GM23338 (cell line): Measurements from ENCODE around the gene CLDN22. TPM values are rescaled to one million over a fixed set of nuclear protein-coding genes. Genes with fewer than 3 reads are reported as not detected.

ENCODE experiments used
- ATAC-seq: fragments of 200-7000 bp; cut with Tn5 transposase; 3 replicates; pipeline ENCODE4 v1.9.1; 2020
- DNase-seq: peaks from one replicate; pipeline ENCODE4 v3.0.0-alpha.2; 2015; ENCODE audit warnings: low spot score
- H2AFZ ChIP-seq: fragments of 200-600 bp; sonication (generic); 2 replicates; pipeline ENCODE4 v1.8.0; 2016; ENCODE audit warnings: antibody characterized with exemption, mild to moderate bottlenecking, moderate library complexity
- H3F3A ChIP-seq: fragments of 200-600 bp; sonication (generic); replicated peaks from 2 replicates; pipeline ENCODE4 v1.8.0; 2017; ENCODE audit warnings: antibody characterized with exemption, mixed run types, low read depth
- H3K27ac ChIP-seq: fragments of 200-600 bp; sonication (generic); 2 replicates; pipeline ENCODE4 v1.6.1; 2016; ENCODE audit warnings: low read depth
- H3K27me3 ChIP-seq: fragments of 200-600 bp; sonication (generic); 2 replicates; pipeline ENCODE4 v1.8.0; 2016; ENCODE audit warnings: mild to moderate bottlenecking, mixed run types, moderate library complexity; ENCODE audit not compliant: insufficient read depth
- H3K36me3 ChIP-seq: fragments of 200-600 bp; sonication (generic); 2 replicates; pipeline ENCODE4 v1.8.0; 2016; ENCODE audit warnings: mild to moderate bottlenecking; ENCODE audit not compliant: insufficient read depth
- H3K4me1 ChIP-seq: fragments of 200-600 bp; sonication (generic); 2 replicates; pipeline ENCODE4 v1.8.0; 2016; ENCODE audit warnings: mild to moderate bottlenecking, moderate library complexity; ENCODE audit not compliant: insufficient read depth
- H3K4me2 ChIP-seq: fragments of 200-600 bp; sonication (generic); 2 replicates; pipeline ENCODE4 v1.7.1; 2017; ENCODE audit warnings: mixed run types
- H3K4me3 ChIP-seq: fragments of 200-600 bp; sonication (generic); 2 replicates; pipeline ENCODE4 v1.6.1; 2016; ENCODE audit warnings: mixed run types
- H3K79me2 ChIP-seq: fragments of 200-600 bp; sonication (generic); replicated peaks from 2 replicates; pipeline ENCODE4 v1.8.0; 2017; ENCODE audit warnings: mild to moderate bottlenecking; ENCODE audit not compliant: insufficient read depth
- H3K9me2 ChIP-seq: fragments of 200-600 bp; sonication (generic); 2 replicates; pipeline ENCODE4 v1.8.0; 2017; ENCODE audit not compliant: insufficient read depth
- H4K20me1 ChIP-seq: fragments of 200-600 bp; sonication (generic); replicated peaks from 2 replicates; pipeline ENCODE4 v1.8.0; 2017; ENCODE audit warnings: mild to moderate bottlenecking; ENCODE audit not compliant: insufficient read depth
- H3K27ac Mint-ChIP-seq: 2 replicates; pipeline ENCODE4 v1.8.0; 2020; ENCODE audit warnings: inconsistent platforms, mild to moderate bottlenecking, moderate library complexity, mixed read lengths
- H3K27me3 Mint-ChIP-seq: 3 replicates; pipeline ENCODE4 v1.8.0; 2022; ENCODE audit warnings: low read depth, mild to moderate bottlenecking, moderate library complexity, mixed read lengths, inconsistent platforms; ENCODE audit not compliant: insufficient read depth, poor library complexity
- H3K36me3 Mint-ChIP-seq: 3 replicates; pipeline ENCODE4 v1.8.0; 2021; ENCODE audit warnings: low read depth, mild to moderate bottlenecking, inconsistent platforms, moderate library complexity, mixed read lengths
- H3K4me1 Mint-ChIP-seq: 3 replicates; pipeline ENCODE4 v1.8.0; 2020; ENCODE audit warnings: mild to moderate bottlenecking, inconsistent platforms, mixed read lengths
- H3K4me3 Mint-ChIP-seq: 3 replicates; pipeline ENCODE4 v1.8.0; 2021; ENCODE audit warnings: moderate library complexity, mild to moderate bottlenecking, inconsistent platforms, mixed read lengths
- H3K9me3 Mint-ChIP-seq: 3 replicates; pipeline ENCODE4 v1.8.0; 2020; ENCODE audit warnings: moderate library complexity, mild to moderate bottlenecking, inconsistent platforms, mixed read lengths
- CREB1 ChIP-seq: fragments of 250-450 bp; sonication (Bioruptor Pico); IDR thresholded peaks from 2 replicates; pipeline ENCODE4 v1.5.0; 2020; ENCODE audit warnings: low read depth, mild to moderate bottlenecking, moderate library complexity
- CTCF ChIP-seq, 2 experiments: fragments of 200-600 bp in 1 of 2; sonication (generic) in 1 of 2; conservative IDR thresholded peaks; 2 replicates each; pipeline versions ENCODE4 v1.5.1 to v1.6.1; 2016 to 2017; ENCODE audit warnings: antibody characterized with exemption in 2 of 2, low read depth in 2 of 2, mild to moderate bottlenecking in 2 of 2, moderate library complexity in 1 of 2
- ETS1 ChIP-seq: IDR thresholded peaks from 2 replicates; pipeline ENCODE4 v1.6.1; 2016; ENCODE audit warnings: antibody characterized with exemption
- EZH2 ChIP-seq: fragments of 200-600 bp; sonication (generic); IDR thresholded peaks from one replicate; pipeline ENCODE4 v1.8.0; 2017; ENCODE audit warnings: antibody characterized with exemption, mild to moderate bottlenecking, low read depth; ENCODE audit not compliant: unreplicated experiment
- EZH2phosphoT487 ChIP-seq: fragments of 200-600 bp; sonication (generic); IDR thresholded peaks from one replicate; pipeline ENCODE4 v1.8.1; 2018; ENCODE audit warnings: antibody characterized with exemption; ENCODE audit not compliant: unreplicated experiment
- JUNB ChIP-seq: IDR thresholded peaks from one replicate; pipeline ENCODE4 v1.6.1; 2016; ENCODE audit warnings: antibody characterized with exemption; ENCODE audit not compliant: unreplicated experiment
- NANOG ChIP-seq: IDR thresholded peaks from 2 replicates; pipeline ENCODE4 v1.6.1; 2016; ENCODE audit warnings: antibody characterized with exemption, borderline replicate concordance
- POLR2AphosphoS5 ChIP-seq: IDR thresholded peaks from 2 replicates; pipeline ENCODE4 v1.6.1; 2016; ENCODE audit warnings: antibody characterized with exemption, low read depth
- REST ChIP-seq: IDR thresholded peaks from one replicate; pipeline ENCODE4 v1.6.1; 2018; ENCODE audit warnings: antibody characterized with exemption; ENCODE audit not compliant: unreplicated experiment
- STAT1 ChIP-seq: IDR thresholded peaks from one replicate; pipeline ENCODE4 v1.6.1; 2016; ENCODE audit warnings: antibody characterized with exemption; ENCODE audit not compliant: unreplicated experiment
- ZNF114 ChIP-seq: fragments of 250-450 bp; sonication (Bioruptor Pico); IDR thresholded peaks from 2 replicates; pipeline ENCODE4 v1.5.0; 2020; ENCODE audit warnings: mild to moderate bottlenecking, moderate library complexity
- ZNF331 ChIP-seq: fragments of 250-450 bp; sonication (Bioruptor Pico); IDR thresholded peaks from 2 replicates; pipeline ENCODE4 v1.5.0; 2020; ENCODE audit warnings: low read depth, mild to moderate bottlenecking, moderate library complexity
- ZNF462 ChIP-seq: fragments of 250-450 bp; sonication (Bioruptor Pico); IDR thresholded peaks from 2 replicates; pipeline ENCODE4 v1.5.0; 2020; ENCODE audit warnings: mild to moderate bottlenecking, moderate library complexity
- polyA plus RNA-seq: library from polyadenylated mRNA; unstranded; fragments of >200 nt; fragmentation: Nextera tagmentation; extraction: Ambion mirVana; gene quantifications from 2 replicates; pipeline ENCODE4 v1.2.1, GENCODE V29; 2016
- total RNA-seq: library from RNA; depleted of rRNA; stranded (reverse); fragments of >200 nt; shearing (Covaris generic); gene quantifications from 2 replicates; pipeline ENCODE4 v1.2.3, GENCODE V29; 2014

The CLDN22 gene
- total and polyA plus RNA-seq, 2 experiments from 2014 or later = not detected

- no peak for TF ChIP-seq ZNF462 (CRISPR knock-in tag)
- no peak for TF ChIP-seq ETS1
- TF ChIP-seq EZH2phosphoT487 = no peak
- no peak for TF ChIP-seq POLR2AphosphoS5
- TF ChIP-seq CTCF (conservative IDR thresholded peaks at IDR 0.05; ENCODE audit: low read depth in 2 of 2) = no peak
- TF ChIP-seq ZNF331 (CRISPR knock-in tag) = no peak
- no peak for TF ChIP-seq NANOG
- no peak for TF ChIP-seq STAT1
- TF ChIP-seq EZH2 = no peak
- no peak for TF ChIP-seq JUNB
- TF ChIP-seq ZNF114 (CRISPR knock-in tag) = no peak
- TF ChIP-seq CREB1 (CRISPR knock-in tag) = no peak
- no peak for TF ChIP-seq REST
These were observed 7.2 kb downstream of the CLDN22 start for GRCh38 chr4:183312841-183313240.

More at GRCh38 chr4:183312841-183313240, 7.2 kb downstream of the CLDN22 start:
- H3K4me2 ChIP-seq = no peak overlapping the region
- no peaks in the 10 kb centered on the region for H3K79me2 ChIP-seq
- H4K20me1 ChIP-seq = 0 out of 2 replicates have a peak, but pooled peaks cover 7% of the 10 kb centered on the region
- no peak overlapping the region for H3K27ac Mint-ChIP-seq
- no peak overlapping the region for H3K27ac ChIP-seq
- no peaks in the 10 kb centered on the region for H3K4me1 ChIP-seq
- H3K9me2 ChIP-seq = no peaks in the 10 kb centered on the region
- ATAC-seq (no peak), DNase-seq (no peak)
- H3K4me1 Mint-ChIP-seq = no peaks in the 10 kb centered on the region
- H3K4me3 ChIP-seq = no peak overlapping the region
- peaks cover 45% of the 10 kb centered on the region for H3K36me3 Mint-ChIP-seq
- no peak overlapping the region for H2AFZ ChIP-seq
- H3K27me3 ChIP-seq = no peaks in the 10 kb centered on the region
- H3K36me3 ChIP-seq = peaks cover 15% of the 10 kb centered on the region; the same call in 1 of the 2 replicates
- no peak overlapping the region for H3K4me3 Mint-ChIP-seq
- no peaks in the 10 kb centered on the region for H3K9me3 Mint-ChIP-seq
- no peaks in the 10 kb centered on the region for H3K27me3 Mint-ChIP-seq
- no peaks in the 10 kb centered on the region for H3F3A ChIP-seq
